ENCODE results near the gene SELENOI. TPM values are rescaled to one million over a fixed set of nuclear protein-coding genes. Genes with fewer than 3 reads are reported as not detected.

The SELENOI gene
- total RNA-seq, 1 experiment from 2014 or later = 4.8 TPM

DNA sequence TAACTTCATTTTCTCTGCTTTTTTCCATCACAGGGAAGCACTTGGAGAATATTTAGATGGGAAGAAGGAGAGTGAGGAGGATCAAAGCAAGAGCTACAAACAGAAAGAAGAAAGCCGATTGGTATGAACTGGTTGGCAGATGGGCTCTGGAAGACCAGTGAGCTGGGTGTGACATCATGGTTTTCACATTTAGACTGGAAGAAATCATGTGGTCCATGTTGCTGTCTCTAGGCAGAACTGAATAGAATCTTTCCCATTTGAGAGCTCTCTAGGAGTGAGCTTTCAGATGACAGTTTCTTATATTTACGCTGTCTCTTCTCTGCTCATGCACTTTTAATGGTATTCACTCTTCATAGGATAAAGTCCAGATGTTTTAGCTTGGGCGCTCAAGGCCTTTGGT lies 68.4 kb downstream of the SELENOI start:
- no peaks in the 10 kb centered on the region; the same call in 1 of the 2 replicates for H3K27me3 ChIP-seq
- no peaks in the 10 kb centered on the region for H3K9me3 ChIP-seq
- no peak for DNase-seq
- no peak overlapping the region for H3K4me3 ChIP-seq
- H3K36me3 ChIP-seq = no peaks in the 10 kb centered on the region

DNA sequence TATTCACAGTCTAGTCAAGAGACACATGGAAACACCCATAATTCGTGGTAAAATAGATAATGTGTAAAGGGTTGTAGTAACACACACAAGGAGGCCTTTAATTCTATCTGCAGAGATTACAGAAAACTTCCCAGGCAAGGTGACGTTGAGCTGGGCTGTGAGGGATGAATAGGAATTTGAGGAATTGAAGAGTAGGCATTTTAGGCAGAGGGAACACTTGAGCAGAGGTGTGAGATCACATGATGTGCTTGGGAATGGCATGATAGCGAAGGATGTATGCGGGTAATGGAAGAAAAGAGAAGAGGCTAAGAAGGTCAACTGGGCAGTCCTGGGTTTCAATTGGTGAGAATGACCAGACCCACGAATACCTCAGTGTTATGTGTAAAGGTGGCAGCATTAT lies 76.0 kb downstream of the SELENOI start:
- no peaks in the 10 kb centered on the region for H3K36me3 ChIP-seq
- DNase-seq = no peak
- no peaks in the 10 kb centered on the region for H3K9me3 ChIP-seq
- no peaks in the 10 kb centered on the region; the same call in 1 of the 2 replicates for H3K27me3 ChIP-seq
- H3K4me3 ChIP-seq = no peak overlapping the region

GRCh38 chr2:26422947-26423629 lies 77.1 kb downstream of the SELENOI start:
- Histone ChIP-seq H3K27me3 (no peaks in the 10 kb centered on the region; the same call in 1 of the 2 replicates), H3K9me3 (no peaks in the 10 kb centered on the region), H3K4me3 (no peak overlapping the region), H3K36me3 (no peaks in the 10 kb centered on the region)
- DNase-seq = no peak

DNA sequence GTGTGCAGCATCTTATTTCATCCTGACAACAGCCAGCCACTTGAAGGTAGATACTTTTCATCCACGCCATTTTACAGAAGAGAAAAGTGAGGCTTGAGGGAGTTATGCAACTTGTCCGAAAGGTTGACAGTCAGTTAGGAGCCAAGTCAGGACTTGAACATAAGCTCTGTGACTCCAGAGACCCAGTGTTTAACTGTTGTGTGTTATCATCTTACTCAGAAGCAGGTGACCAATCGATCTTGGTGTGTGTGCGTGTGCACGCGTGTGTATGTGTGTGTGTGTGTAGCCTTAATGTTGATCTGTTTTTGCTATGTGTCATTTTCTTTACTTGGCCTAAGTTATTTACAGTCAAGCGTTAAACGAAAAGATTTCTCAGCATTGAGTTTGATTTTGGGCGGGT lies 77.8 kb downstream of the SELENOI start:
- Histone ChIP-seq H3K36me3 (no peaks in the 10 kb centered on the region), H3K27me3 (no peaks in the 10 kb centered on the region; the same call in 1 of the 2 replicates), H3K9me3 (no peaks in the 10 kb centered on the region), H3K4me3 (no peak overlapping the region)
- no peak for DNase-seq

GRCh38 chr2:26424221-26424620 lies 78.3 kb downstream of the SELENOI start:
- Histone ChIP-seq H3K4me3 (no peak overlapping the region), H3K9me3 (no peaks in the 10 kb centered on the region), H3K27me3 (no peaks in the 10 kb centered on the region; the same call in 1 of the 2 replicates), H3K36me3 (no peaks in the 10 kb centered on the region)
- DNase-seq = no peak

DNA sequence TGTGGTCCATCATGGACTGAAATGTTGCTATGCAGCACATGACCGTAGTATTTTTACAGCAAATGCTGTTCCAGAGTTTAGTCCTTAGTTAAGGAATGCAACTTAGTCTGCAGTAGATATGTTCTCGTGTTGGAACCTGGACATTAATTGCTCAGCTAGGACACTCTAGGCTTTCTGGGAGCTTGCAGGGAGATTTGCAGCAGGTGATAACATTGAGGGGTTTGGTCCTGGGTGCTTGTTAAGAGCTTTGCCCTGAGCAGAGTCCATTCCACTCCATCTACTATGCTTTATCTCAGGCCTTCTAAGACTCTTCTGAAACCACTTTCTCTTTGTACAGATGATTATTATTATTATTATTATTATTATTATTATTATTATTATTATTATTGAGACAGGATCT lies 82.9 kb downstream of the SELENOI start:
- H3K4me3 ChIP-seq = no peak overlapping the region
- H3K27me3 ChIP-seq = no peaks in the 10 kb centered on the region
- no peaks in the 10 kb centered on the region for H3K36me3 ChIP-seq
- DNase-seq = no peak
- H3K9me3 ChIP-seq = no peaks in the 10 kb centered on the region

GRCh38 chr2:26429779-26430578 lies 84.0 kb downstream of the SELENOI start:
- no peak overlapping the region for H3K4me3 ChIP-seq
- DNase-seq = peak; percentile 12
- no peaks in the 10 kb centered on the region for H3K36me3 ChIP-seq
- no peaks in the 10 kb centered on the region for H3K27me3 ChIP-seq
- H3K9me3 ChIP-seq = no peaks in the 10 kb centered on the region

DNA sequence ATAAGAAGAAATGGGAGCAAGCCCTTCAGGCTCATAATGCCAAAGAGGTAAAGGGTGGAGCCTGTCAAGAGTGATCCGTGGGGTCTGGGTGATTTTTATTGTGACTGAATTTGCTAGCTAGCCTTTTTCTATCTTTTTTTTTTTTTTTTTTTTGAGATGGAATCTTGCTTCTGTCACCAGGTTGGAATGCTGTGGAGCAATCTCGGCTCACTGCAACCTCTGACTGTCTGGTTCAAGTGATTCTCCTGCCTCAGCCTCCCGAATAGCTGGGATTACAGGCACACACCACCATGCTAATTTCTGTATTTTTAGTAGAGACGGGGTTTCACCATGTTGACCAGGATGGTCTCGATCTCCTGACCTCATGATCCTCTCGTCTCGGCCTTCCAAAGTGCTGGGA lies 84.9 kb downstream of the SELENOI start:
- no peaks in the 10 kb centered on the region for H3K9me3 ChIP-seq
- H3K27me3 ChIP-seq = no peaks in the 10 kb centered on the region
- H3K4me3 ChIP-seq = no peak overlapping the region
- no peak for DNase-seq
- H3K36me3 ChIP-seq = no peaks in the 10 kb centered on the region

DNA sequence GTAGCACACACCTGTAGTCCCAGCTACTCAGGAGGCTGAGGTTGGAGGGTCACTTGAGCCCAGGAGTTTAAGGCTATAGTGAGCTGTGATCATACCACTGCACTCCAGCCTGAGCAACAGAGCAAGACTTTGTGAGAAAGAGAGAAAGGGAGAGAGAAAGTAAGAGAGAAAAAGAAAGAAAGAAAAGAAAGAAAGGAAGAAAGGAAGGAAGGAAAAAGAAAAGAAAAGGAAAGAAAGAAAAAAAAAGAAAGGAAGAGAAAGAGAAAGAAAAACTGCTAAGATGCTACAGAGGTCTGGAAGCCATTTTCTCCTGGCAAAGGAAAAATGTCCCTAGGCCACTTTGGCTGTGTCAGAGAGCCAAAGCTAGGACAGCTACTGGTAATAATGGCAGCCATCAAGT lies 86.4 kb downstream of the SELENOI start:
- H3K36me3 ChIP-seq = no peaks in the 10 kb centered on the region
- no peak for DNase-seq
- H3K4me3 ChIP-seq = no peak overlapping the region
- no peaks in the 10 kb centered on the region for H3K27me3 ChIP-seq
- H3K9me3 ChIP-seq = no peaks in the 10 kb centered on the region

DNA sequence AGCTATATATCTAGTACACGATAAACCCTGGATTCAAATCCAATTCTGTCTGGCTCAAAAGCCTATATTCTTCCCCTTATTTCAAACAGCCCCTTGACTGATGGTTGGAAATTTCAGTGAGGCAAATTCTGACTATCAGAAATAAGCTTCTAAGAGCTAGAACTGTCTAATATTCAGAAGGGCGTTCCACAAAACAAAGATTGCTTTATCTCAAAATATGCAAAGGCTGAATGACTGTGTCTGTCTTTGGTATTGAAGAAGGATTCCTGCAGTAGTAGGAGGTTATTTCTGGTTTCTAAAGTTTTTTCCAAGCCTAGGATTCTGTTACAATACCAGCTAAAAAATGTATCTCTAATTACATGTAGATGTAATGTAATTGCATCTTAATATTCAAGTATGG lies 86.9 kb downstream of the SELENOI start:
- H3K36me3 ChIP-seq = no peaks in the 10 kb centered on the region
- H3K4me3 ChIP-seq = no peak overlapping the region
- no peaks in the 10 kb centered on the region for H3K9me3 ChIP-seq
- no peaks in the 10 kb centered on the region for H3K27me3 ChIP-seq
- DNase-seq = no peak

GRCh38 chr2:26435106-26435505 lies 89.2 kb downstream of the SELENOI start:
- Histone ChIP-seq H3K27me3 (no peaks in the 10 kb centered on the region), H3K36me3 (no peaks in the 10 kb centered on the region), H3K4me3 (no peak overlapping the region), H3K9me3 (no peaks in the 10 kb centered on the region)
- no peak for DNase-seq

- Histone ChIP-seq H3K36me3 (no peaks in the 10 kb centered on the region), H3K27me3 (no peaks in the 10 kb centered on the region), H3K4me3 (no peak overlapping the region), H3K9me3 (no peaks in the 10 kb centered on the region)
- DNase-seq = no peak
These were observed 92.6 kb downstream of the SELENOI start for GRCh38 chr2:26438526-26438925.

- Histone ChIP-seq H3K9me3 (no peaks in the 10 kb centered on the region), H3K4me3 (no peak overlapping the region), H3K36me3 (no peaks in the 10 kb centered on the region), H3K27me3 (no peaks in the 10 kb centered on the region)
- no peak for DNase-seq
These were observed 93.0 kb downstream of the SELENOI start for GRCh38 chr2:26438926-26439325.

DNA sequence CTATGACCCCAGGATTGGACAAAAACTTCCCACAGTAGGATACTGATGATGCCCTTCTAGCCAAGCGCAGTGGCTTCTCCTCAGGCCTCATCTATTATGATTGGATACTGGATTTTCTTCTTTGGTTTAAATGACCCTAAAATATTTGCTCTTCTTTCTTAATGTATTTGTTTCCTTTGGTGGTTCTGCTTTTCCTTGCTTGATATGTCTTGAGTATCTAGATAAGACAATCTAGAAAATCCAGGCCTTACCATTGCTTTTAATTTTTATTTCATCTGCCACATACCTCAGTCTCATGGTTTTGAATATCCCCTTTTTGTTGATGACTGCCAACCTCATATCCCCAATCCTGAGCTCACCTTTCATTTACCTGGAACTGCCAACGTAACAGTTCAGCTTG lies 96.4 kb downstream of the SELENOI start:
- H3K9me3 ChIP-seq = no peaks in the 10 kb centered on the region
- no peaks in the 10 kb centered on the region for H3K27me3 ChIP-seq
- H3K4me3 ChIP-seq = no peak overlapping the region
- no peaks in the 10 kb centered on the region for H3K36me3 ChIP-seq
- no peak for DNase-seq

GRCh38 chr2:26442707-26443106 lies 96.8 kb downstream of the SELENOI start:
- no peaks in the 10 kb centered on the region for H3K36me3 ChIP-seq
- no peak for DNase-seq
- no peaks in the 10 kb centered on the region for H3K27me3 ChIP-seq
- H3K4me3 ChIP-seq = no peak overlapping the region
- H3K9me3 ChIP-seq = no peaks in the 10 kb centered on the region

DNA sequence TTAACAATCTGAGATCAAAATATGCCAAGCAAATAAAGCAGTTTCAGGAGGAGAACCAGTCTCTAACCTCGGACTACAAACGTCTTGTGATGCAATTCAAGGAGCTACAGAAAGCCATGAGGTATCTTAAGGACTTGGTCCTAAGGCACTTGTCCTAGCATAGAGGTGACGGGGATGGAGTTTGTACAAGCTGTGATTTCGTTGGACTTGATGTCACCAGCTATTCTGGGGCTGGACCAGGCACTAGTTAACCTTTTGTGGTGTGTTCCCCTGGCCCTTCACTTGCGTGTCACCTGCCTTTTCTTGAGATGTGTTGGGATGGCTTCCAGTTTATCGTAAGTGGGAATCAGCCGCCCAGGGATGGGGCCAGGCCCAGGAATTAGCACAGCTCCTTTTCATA lies 98.3 kb downstream of the SELENOI start:
- no peaks in the 10 kb centered on the region for H3K27me3 ChIP-seq
- H3K9me3 ChIP-seq = no peaks in the 10 kb centered on the region
- DNase-seq = no peak
- H3K36me3 ChIP-seq = no peaks in the 10 kb centered on the region
- H3K4me3 ChIP-seq = no peak overlapping the region
